HepG2 (cell line): Measurements from ENCODE around the gene B3GALT6. TPM values are rescaled to one million over a fixed set of nuclear protein-coding genes. Genes with fewer than 3 reads are reported as not detected.

ENCODE experiments used
- GATAD1 ChIP-seq: IDR thresholded peaks from 2 replicates; pipeline ENCODE4 v1.6.1; 2016; ENCODE audit warnings: missing genetic modification reagents, missing compliant biosample characterization
- HDAC6 ChIP-seq: fragments of 200-600 bp; sonication (generic); IDR thresholded peaks from 2 replicates; pipeline ENCODE4 v1.7.0; 2017; ENCODE audit warnings: mild to moderate bottlenecking, antibody characterized with exemption, low read length, low read depth
- MEIS2 ChIP-seq: sonication (generic); formaldehyde crosslinking; IDR thresholded peaks from 2 replicates; pipeline ENCODE4 v1.9.0; 2021; ENCODE audit warnings: mild to moderate bottlenecking, missing genetic modification reagents
- MTA1 ChIP-seq: sonication (generic); formaldehyde crosslinking; IDR thresholded peaks from 2 replicates; pipeline ENCODE4 v1.4.0; 2020; ENCODE audit warnings: missing genetic modification reagents, mild to moderate bottlenecking, borderline replicate concordance
- NCOA1 ChIP-seq: sonication (generic); formaldehyde crosslinking; IDR thresholded peaks from 2 replicates; pipeline ENCODE4 v1.9.0; 2021; ENCODE audit warnings: missing genetic modification reagents
- NR2F1 ChIP-seq, 2 experiments: fragments of 450-650 bp in 1 of 2; formaldehyde crosslinking in 1 of 2; IDR thresholded peaks; 2 replicates each; pipeline versions ENCODE4 v1.5.0 to v1.6.1; 2016 to 2020; ENCODE audit warnings: mild to moderate bottlenecking in 1 of 2, missing compliant biosample characterization in 1 of 2, missing genetic modification reagents in 1 of 2, moderate library complexity in 1 of 2
- PHF21A ChIP-seq: sonication (generic); formaldehyde crosslinking; IDR thresholded peaks from 2 replicates; pipeline ENCODE4 v1.5.0; 2020; ENCODE audit warnings: mild to moderate bottlenecking, missing genetic modification reagents
- SALL1 ChIP-seq: sonication (generic); formaldehyde crosslinking; IDR thresholded peaks from 2 replicates; pipeline ENCODE4 v1.8.0; 2022; ENCODE audit warnings: mild to moderate bottlenecking, missing genetic modification reagents
- SAP130 ChIP-seq: IDR thresholded peaks from 2 replicates; pipeline ENCODE4 v1.6.1; 2016; ENCODE audit warnings: low read depth
- SPEN ChIP-seq: sonication (generic); formaldehyde crosslinking; IDR thresholded peaks from 2 replicates; pipeline ENCODE4 v1.5.1; 2020; ENCODE audit warnings: low read depth, mild to moderate bottlenecking, missing genetic modification reagents
- TBP ChIP-seq: sonication (generic); formaldehyde crosslinking; IDR thresholded peaks from 2 replicates; pipeline ENCODE4 v1.5.0; 2020; ENCODE audit warnings: missing genetic modification reagents
- U2AF1 ChIP-seq: fragments of 200-400 bp; formaldehyde crosslinking; optimal IDR thresholded peaks from 2 replicates; pipeline ENCODE3; 2017; ENCODE audit warnings: mild to moderate bottlenecking, low read depth, low read length
- ZMAT3 ChIP-seq: sonication (generic); formaldehyde crosslinking; conservative IDR thresholded peaks from 2 replicates; pipeline ENCODE4 v1.7.0; 2021; ENCODE audit warnings: missing genetic modification reagents
- ZNF350 ChIP-seq: sonication (generic); formaldehyde crosslinking; IDR thresholded peaks from 2 replicates; pipeline ENCODE4 v1.4.0; 2020; ENCODE audit warnings: mild to moderate bottlenecking, low read depth, missing genetic modification reagents, borderline replicate concordance
- ZNF446 ChIP-seq: sonication (generic); formaldehyde crosslinking; IDR thresholded peaks from 2 replicates; pipeline ENCODE4 v1.5.0; 2020; ENCODE audit warnings: mild to moderate bottlenecking, missing genetic modification reagents
- polyA plus RNA-seq, 8 experiments: library from polyadenylated mRNA; depleted of rRNA in 3 of 8; stranded (reverse) in 7 of 8; unstranded in 1 of 8; fragments of >200 nt; fragmentation: Illumina TruSeq in 4 of 8; extraction: Trizol in 4 of 8; gene quantifications; 2 replicates each; pipeline versions ENCODE4 v1.2.1 to v1.2.3, GENCODE V29; 2011 to 2016; ENCODE audit warnings: low read depth in 4 of 8, missing spikeins in 1 of 8, mixed read lengths in 1 of 8; ENCODE audit not compliant: insufficient read depth in 1 of 8
- total RNA-seq, 5 experiments: library from RNA; depleted of rRNA; stranded (reverse); fragments of >200 nt; fragmentation: Illumina TruSeq; extraction: Trizol; gene quantifications; 2 replicates each; pipeline ENCODE4 v1.2.3, GENCODE V29; 2016; ENCODE audit warnings: low read depth in 1 of 5
- TF ChIP-seq, protein P1 (sequence below): sonication (generic); formaldehyde crosslinking; IDR thresholded peaks from 2 replicates; pipeline ENCODE4 v1.4.0; 2020; ENCODE audit warnings: missing genetic modification reagents
- TF ChIP-seq, protein P2 (sequence below): sonication (generic); formaldehyde crosslinking; IDR thresholded peaks from 2 replicates; pipeline ENCODE4 v1.5.1; 2020; ENCODE audit warnings: mild to moderate bottlenecking, missing genetic modification reagents, moderate library complexity
- TF ChIP-seq, protein P3 (sequence below): sonication (generic); formaldehyde crosslinking; IDR thresholded peaks from 2 replicates; pipeline ENCODE4 v1.4.0; 2020; ENCODE audit warnings: mild to moderate bottlenecking, missing genetic modification reagents, borderline replicate concordance

The B3GALT6 gene
- total and polyA plus RNA-seq, 2 of the 13 experiments (the other 11 are each of a cell fraction or from before 2014, with no cell fraction given) = 3.9 to 14.2 TPM

DNA sequence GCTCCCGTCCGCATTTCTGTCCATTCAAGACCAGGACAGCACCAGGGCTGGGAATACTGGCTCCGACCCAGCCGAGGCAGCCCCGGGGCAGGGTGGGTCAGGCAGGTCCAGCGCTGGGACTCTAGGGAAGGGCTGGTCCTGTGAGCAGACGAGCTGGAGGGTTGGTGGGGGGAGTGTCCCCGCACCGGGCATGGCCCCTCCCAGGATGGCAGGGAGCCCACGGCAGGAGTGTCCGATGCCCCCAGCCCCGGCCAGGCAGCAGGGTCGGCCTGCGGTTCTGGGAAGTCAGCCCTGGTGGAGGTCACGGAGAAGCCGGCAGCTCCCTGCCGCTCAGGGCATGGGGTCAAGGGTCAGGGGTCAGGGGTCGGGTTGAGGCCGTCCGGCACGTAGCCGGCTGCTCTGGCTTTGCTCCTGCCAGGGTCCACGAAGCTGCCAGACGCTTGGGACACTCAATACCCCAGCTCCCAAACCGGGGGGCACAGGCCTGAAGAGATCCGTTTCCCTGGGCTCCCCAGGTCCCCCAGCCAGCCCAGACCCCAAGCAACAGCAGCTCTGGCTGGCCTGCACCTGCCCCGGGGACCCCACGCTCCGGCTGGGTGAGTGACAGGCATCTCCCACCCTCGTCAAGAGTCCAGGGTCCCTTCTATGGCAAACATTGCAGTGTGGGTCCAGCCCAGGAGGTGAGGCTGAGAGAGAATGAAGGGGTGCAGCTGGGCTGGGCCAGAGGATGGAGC lies 7.7 kb downstream of the B3GALT6 start (continued):
- TF ChIP-seq GATAD1 (CRISPR knock-in tag) (no peak; the same call in 1 of the 2 replicates), PHF21A (CRISPR knock-in tag) (peak; percentile 63), MTA1 (CRISPR knock-in tag) (peak; percentile 82), MEIS2 (CRISPR knock-in tag) (peak; percentile 89), NCOA1 (CRISPR knock-in tag) (no peak), TBP (CRISPR knock-in tag) (no peak), ZNF446 (0 out of 2 replicates have a peak, but pooled peaks have one; percentile 61), NR2F1 (CRISPR knock-in tag; IDR thresholded peaks at IDR 0.05) (peak; percentile 90 to 93), SALL1 (peak; percentile 43; the same call in 1 of the 2 replicates), HDAC6 (no peak), SPEN (CRISPR knock-in tag) (peak; percentile 84), ZNF350 (CRISPR knock-in tag) (no peak), SAP130 (CRISPR knock-in tag) (peak; percentile 85), ZMAT3 (CRISPR knock-in tag) (peak; percentile 66), U2AF1 (peak; percentile 10)
- TF ChIP-seq, protein P1, sequence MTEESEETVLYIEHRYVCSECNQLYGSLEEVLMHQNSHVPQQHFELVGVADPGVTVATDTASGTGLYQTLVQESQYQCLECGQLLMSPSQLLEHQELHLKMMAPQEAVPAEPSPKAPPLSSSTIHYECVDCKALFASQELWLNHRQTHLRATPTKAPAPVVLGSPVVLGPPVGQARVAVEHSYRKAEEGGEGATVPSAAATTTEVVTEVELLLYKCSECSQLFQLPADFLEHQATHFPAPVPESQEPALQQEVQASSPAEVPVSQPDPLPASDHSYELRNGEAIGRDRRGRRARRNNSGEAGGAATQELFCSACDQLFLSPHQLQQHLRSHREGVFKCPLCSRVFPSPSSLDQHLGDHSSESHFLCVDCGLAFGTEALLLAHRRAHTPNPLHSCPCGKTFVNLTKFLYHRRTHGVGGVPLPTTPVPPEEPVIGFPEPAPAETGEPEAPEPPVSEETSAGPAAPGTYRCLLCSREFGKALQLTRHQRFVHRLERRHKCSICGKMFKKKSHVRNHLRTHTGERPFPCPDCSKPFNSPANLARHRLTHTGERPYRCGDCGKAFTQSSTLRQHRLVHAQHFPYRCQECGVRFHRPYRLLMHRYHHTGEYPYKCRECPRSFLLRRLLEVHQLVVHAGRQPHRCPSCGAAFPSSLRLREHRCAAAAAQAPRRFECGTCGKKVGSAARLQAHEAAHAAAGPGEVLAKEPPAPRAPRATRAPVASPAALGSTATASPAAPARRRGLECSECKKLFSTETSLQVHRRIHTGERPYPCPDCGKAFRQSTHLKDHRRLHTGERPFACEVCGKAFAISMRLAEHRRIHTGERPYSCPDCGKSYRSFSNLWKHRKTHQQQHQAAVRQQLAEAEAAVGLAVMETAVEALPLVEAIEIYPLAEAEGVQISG (CRISPR knock-in tag) = peak; percentile 33; the same call in 1 of the 2 replicates
- TF ChIP-seq, protein P2, sequence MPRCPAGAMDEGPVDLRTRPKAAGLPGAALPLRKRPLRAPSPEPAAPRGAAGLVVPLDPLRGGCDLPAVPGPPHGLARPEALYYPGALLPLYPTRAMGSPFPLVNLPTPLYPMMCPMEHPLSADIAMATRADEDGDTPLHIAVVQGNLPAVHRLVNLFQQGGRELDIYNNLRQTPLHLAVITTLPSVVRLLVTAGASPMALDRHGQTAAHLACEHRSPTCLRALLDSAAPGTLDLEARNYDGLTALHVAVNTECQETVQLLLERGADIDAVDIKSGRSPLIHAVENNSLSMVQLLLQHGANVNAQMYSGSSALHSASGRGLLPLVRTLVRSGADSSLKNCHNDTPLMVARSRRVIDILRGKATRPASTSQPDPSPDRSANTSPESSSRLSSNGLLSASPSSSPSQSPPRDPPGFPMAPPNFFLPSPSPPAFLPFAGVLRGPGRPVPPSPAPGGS (CRISPR knock-in tag) = no peak
- TF ChIP-seq, protein P3, sequence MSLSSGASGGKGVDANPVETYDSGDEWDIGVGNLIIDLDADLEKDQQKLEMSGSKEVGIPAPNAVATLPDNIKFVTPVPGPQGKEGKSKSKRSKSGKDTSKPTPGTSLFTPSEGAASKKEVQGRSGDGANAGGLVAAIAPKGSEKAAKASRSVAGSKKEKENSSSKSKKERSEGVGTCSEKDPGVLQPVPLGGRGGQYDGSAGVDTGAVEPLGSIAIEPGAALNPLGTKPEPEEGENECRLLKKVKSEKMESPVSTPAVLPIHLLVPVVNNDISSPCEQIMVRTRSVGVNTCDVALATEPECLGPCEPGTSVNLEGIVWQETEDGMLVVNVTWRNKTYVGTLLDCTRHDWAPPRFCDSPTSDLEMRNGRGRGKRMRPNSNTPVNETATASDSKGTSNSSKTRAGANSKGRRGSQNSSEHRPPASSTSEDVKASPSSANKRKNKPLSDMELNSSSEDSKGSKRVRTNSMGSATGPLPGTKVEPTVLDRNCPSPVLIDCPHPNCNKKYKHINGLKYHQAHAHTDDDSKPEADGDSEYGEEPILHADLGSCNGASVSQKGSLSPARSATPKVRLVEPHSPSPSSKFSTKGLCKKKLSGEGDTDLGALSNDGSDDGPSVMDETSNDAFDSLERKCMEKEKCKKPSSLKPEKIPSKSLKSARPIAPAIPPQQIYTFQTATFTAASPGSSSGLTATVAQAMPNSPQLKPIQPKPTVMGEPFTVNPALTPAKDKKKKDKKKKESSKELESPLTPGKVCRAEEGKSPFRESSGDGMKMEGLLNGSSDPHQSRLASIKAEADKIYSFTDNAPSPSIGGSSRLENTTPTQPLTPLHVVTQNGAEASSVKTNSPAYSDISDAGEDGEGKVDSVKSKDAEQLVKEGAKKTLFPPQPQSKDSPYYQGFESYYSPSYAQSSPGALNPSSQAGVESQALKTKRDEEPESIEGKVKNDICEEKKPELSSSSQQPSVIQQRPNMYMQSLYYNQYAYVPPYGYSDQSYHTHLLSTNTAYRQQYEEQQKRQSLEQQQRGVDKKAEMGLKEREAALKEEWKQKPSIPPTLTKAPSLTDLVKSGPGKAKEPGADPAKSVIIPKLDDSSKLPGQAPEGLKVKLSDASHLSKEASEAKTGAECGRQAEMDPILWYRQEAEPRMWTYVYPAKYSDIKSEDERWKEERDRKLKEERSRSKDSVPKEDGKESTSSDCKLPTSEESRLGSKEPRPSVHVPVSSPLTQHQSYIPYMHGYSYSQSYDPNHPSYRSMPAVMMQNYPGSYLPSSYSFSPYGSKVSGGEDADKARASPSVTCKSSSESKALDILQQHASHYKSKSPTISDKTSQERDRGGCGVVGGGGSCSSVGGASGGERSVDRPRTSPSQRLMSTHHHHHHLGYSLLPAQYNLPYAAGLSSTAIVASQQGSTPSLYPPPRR (CRISPR knock-in tag) = peak; percentile 76
